IPS-11a (cell line): ENCODE data around the gene UBE2E1.
"Not testable (repeated sequence)": the region's sequence is repeated elsewhere in the genome, so short reads cannot be mapped to it uniquely, and the experiment has no call there.

Source experiments
- H3K4me3 ChIP-seq: one replicate; pipeline ENCODE4 v1.5.1; 2013; ENCODE audit warnings: low read depth, low read length, control low read depth

UBE2E1 gene

GRCh38 chr3:23876923-23877322, 71.2 kb downstream of the UBE2E1 start:
- H3K4me3 ChIP-seq: no peak overlapping the region

- no peak overlapping the region for H3K4me3 ChIP-seq
These were observed 71.7 kb downstream of the UBE2E1 start for GRCh38 chr3:23877329-23877980.

GRCh38 chr3:23879485-23879884, 73.7 kb downstream of the UBE2E1 start:
- H3K4me3 ChIP-seq: no peak overlapping the region

GRCh38 chr3:23880703-23881339, 75.1 kb downstream of the UBE2E1 start:
- H3K4me3 ChIP-seq: no peak overlapping the region

- not testable (repeated sequence) for H3K4me3 ChIP-seq
These were observed 76.2 kb downstream of the UBE2E1 start for GRCh38 chr3:23881993-23882392.

GRCh38 chr3:23882487-23882918, 76.7 kb downstream of the UBE2E1 start:
- H3K4me3 ChIP-seq: no peak overlapping the region

GRCh38 chr3:23884481-23884880, 78.7 kb downstream of the UBE2E1 start:
- no peak overlapping the region for H3K4me3 ChIP-seq

GRCh38 chr3:23885210-23885609, 79.5 kb downstream of the UBE2E1 start:
- no peak overlapping the region for H3K4me3 ChIP-seq

- no peak overlapping the region for H3K4me3 ChIP-seq
These were observed 80.6 kb downstream of the UBE2E1 start for GRCh38 chr3:23886311-23886710.

GRCh38 chr3:23888617-23889228, 83.0 kb downstream of the UBE2E1 start:
- no peak overlapping the region for H3K4me3 ChIP-seq

GRCh38 chr3:23889386-23889785, 83.6 kb downstream of the UBE2E1 start:
- no peak overlapping the region for H3K4me3 ChIP-seq

GRCh38 chr3:23889950-23890349, 84.2 kb downstream of the UBE2E1 start:
- no peak overlapping the region for H3K4me3 ChIP-seq

GRCh38 chr3:23894254-23895061, 88.7 kb downstream of the UBE2E1 start:
- H3K4me3 ChIP-seq: no peak overlapping the region

- H3K4me3 ChIP-seq: no peak overlapping the region
These were observed 89.4 kb downstream of the UBE2E1 start for GRCh38 chr3:23895181-23895580.

- no peak overlapping the region for H3K4me3 ChIP-seq
These were observed 95.0 kb downstream of the UBE2E1 start for GRCh38 chr3:23900744-23901143.

- H3K4me3 ChIP-seq: no peak overlapping the region
These were observed 98.8 kb downstream of the UBE2E1 start for GRCh38 chr3:23904545-23904944.

GRCh38 chr3:23909341-23909740, 103.6 kb downstream of the UBE2E1 start:
- no peak overlapping the region for H3K4me3 ChIP-seq

GRCh38 chr3:23911397-23911796, 105.6 kb downstream of the UBE2E1 start:
- H3K4me3 ChIP-seq: no peak overlapping the region

- not testable (repeated sequence) for H3K4me3 ChIP-seq
These were observed 106.6 kb downstream of the UBE2E1 start for GRCh38 chr3:23912335-23912734.

GRCh38 chr3:23913182-23913581, 107.4 kb downstream of the UBE2E1 start:
- H3K4me3 ChIP-seq: no peak overlapping the region
